B cell (primary cell): ENCODE results near the gene LSS. TPM values are rescaled to one million over a fixed set of nuclear protein-coding genes. Genes with fewer than 3 reads are reported as not detected.

ENCODE experiments used
- ATAC-seq: fragments of 200-7000 bp; cut with Tn5 transposase; one replicate; pipeline ENCODE4 v1.10.0; 2021; ENCODE audit warnings: low read depth, mild to moderate bottlenecking, moderate number of reproducible peaks, moderate library complexity
- CTCF ChIA-PET: fragments of 350-600 bp; sonication (Branson Sonifier 250); formaldehyde crosslinking; loops from one replicate; lab custom pipeline; 2021; ENCODE audit warnings: antibody characterized with exemption, inconsistent platforms; lab: Charles Lee
- POLR2A ChIA-PET: fragments of 350-600 bp; sonication (Branson Sonifier 250); formaldehyde crosslinking; loops from one replicate; lab custom pipeline; 2021; ENCODE audit warnings: antibody characterized with exemption; lab: Charles Lee
- DNase-seq: peaks from one replicate; pipeline ENCODE4 v3.0.0; 2013
- H2AFZ ChIP-seq: 2 replicates; pipeline ENCODE4 v1.6.1; 2012; ENCODE audit warnings: mild to moderate bottlenecking, low read depth, low read length; ENCODE audit not compliant: insufficient read depth, poor library complexity, severe bottlenecking
- H3K27ac ChIP-seq, 2 donors: 1 replicate in 1 of 2; 2 replicates in 1 of 2; pipeline ENCODE4 v1.5.1; 2012 to 2013; ENCODE audit warnings: low read length in 2 of 2, mild to moderate bottlenecking in 2 of 2, moderate library complexity in 1 of 2
- H3K27me3 ChIP-seq, 4 experiments: fragments of 200-600 bp in 1 of 4; sonication (generic) in 1 of 4; replicated peaks in 1 of 4; 1 replicate in 2 of 4; 2 replicates in 2 of 4; pipeline versions ENCODE4 v1.6.1 to v1.7.0; 2013 to 2016; ENCODE audit warnings: low read length in 3 of 4, mild to moderate bottlenecking in 2 of 4, mixed read lengths in 1 of 4, moderate library complexity in 1 of 4; ENCODE audit not compliant: insufficient read depth in 4 of 4, control insufficient read depth in 3 of 4; ENCODE audit errors: control extremely low read depth in 1 of 4
- H3K36me3 ChIP-seq, 2 experiments: replicated peaks in 1 of 2; 1 replicate in 1 of 2; 2 replicates in 1 of 2; pipeline versions ENCODE4 v1.6.1 to v1.7.1; 2013; ENCODE audit warnings: low read length in 1 of 2; ENCODE audit not compliant: insufficient read depth in 2 of 2, control insufficient read depth in 1 of 2; ENCODE audit errors: control extremely low read depth in 1 of 2, extremely low read depth in 1 of 2
- H3K4me1 ChIP-seq, 2 donors: fragments of 200-600 bp in 1 of 2; sonication (generic) in 1 of 2; 1 replicate in 1 of 2; 2 replicates in 1 of 2; pipeline versions ENCODE4 v1.5.1 to v1.6.1; 2013 to 2017; ENCODE audit warnings: low read length in 2 of 2; ENCODE audit not compliant: control insufficient read depth in 2 of 2, insufficient read depth in 2 of 2
- H3K4me2 ChIP-seq: replicated peaks from 2 replicates; pipeline ENCODE3; 2012; ENCODE audit warnings: mild to moderate bottlenecking, low read depth, low read length; ENCODE audit not compliant: poor library complexity, severe bottlenecking
- H3K4me3 ChIP-seq, 5 experiments: fragments of 200-600 bp in 1 of 5; sonication (generic) in 1 of 5; 1 replicate in 3 of 5; 2 replicates in 2 of 5; pipeline versions ENCODE4 v1.5.1 to v1.7.0; 2011 to 2016; ENCODE audit warnings: low read length in 4 of 5, mild to moderate bottlenecking in 4 of 5, low read depth in 2 of 5, control low read depth in 1 of 5, moderate library complexity in 1 of 5; ENCODE audit not compliant: insufficient read depth in 1 of 5; ENCODE audit errors: control extremely low read depth in 1 of 5, extremely low read depth in 1 of 5
- H3K79me2 ChIP-seq: fragments of 200-600 bp; sonication (generic); one replicate; pipeline ENCODE4 v1.6.0; 2016; ENCODE audit warnings: low read length; ENCODE audit not compliant: control insufficient read depth, insufficient read depth
- H3K9ac ChIP-seq: fragments of 200-600 bp; sonication (generic); 2 replicates; pipeline ENCODE4 v1.6.1; 2017; ENCODE audit warnings: mild to moderate bottlenecking, low read length, moderate library complexity
- H3K9me3 ChIP-seq, 3 donors: one replicate each; pipeline versions ENCODE4 v1.6.1 to v1.7.1; 2013; ENCODE audit warnings: low read length in 2 of 3; ENCODE audit not compliant: control insufficient read depth in 2 of 3, insufficient read depth in 1 of 3; ENCODE audit errors: control extremely low read depth in 1 of 3
- H4K20me1 ChIP-seq: 2 replicates; pipeline ENCODE4 v1.6.0; 2012; ENCODE audit warnings: mild to moderate bottlenecking, low read length; ENCODE audit not compliant: insufficient read depth, control insufficient read depth, poor library complexity, severe bottlenecking
- H3K27ac Mint-ChIP-seq: one replicate; pipeline ENCODE4 v1.8.0; 2021; ENCODE audit warnings: mixed read lengths
- H3K27me3 Mint-ChIP-seq: one replicate; pipeline ENCODE4 v1.8.0; 2021; ENCODE audit warnings: mixed read lengths
- H3K4me1 Mint-ChIP-seq: one replicate; pipeline ENCODE4 v1.8.0; 2021; ENCODE audit warnings: mixed read lengths
- H3K4me3 Mint-ChIP-seq: one replicate; pipeline ENCODE4 v1.8.0; 2021; ENCODE audit warnings: mixed read lengths
- H3K9me3 Mint-ChIP-seq: one replicate; pipeline ENCODE4 v1.8.0; 2022; ENCODE audit warnings: mixed read lengths; ENCODE audit not compliant: insufficient read depth
- CTCF ChIP-seq: fragments of 200-600 bp; IDR thresholded peaks from one replicate; pipeline ENCODE4 v1.8.0; 2022; ENCODE audit warnings: antibody characterized with exemption, mild to moderate bottlenecking
- EZH2 ChIP-seq: IDR thresholded peaks from 2 replicates; pipeline ENCODE4 v1.6.1; 2012; ENCODE audit warnings: borderline replicate concordance, low read depth, mild to moderate bottlenecking, moderate library complexity, low read length; ENCODE audit not compliant: insufficient read depth, poor library complexity, severe bottlenecking
- WGBS: methylation state at CpG from one replicate; pipeline ENCODE4 v1.1.5; 2013; ENCODE audit warnings: missing lambda C conversion rate; ENCODE audit not compliant: insufficient coverage; 5-methylcytosine and 5-hydroxymethylcytosine counted together
- intact Hi-C: fragments of 100-400 bp; cut with micrococcal nuclease; formaldehyde crosslinking; loops from one replicate; pipeline ENCODE4 v1.10.0; 2022
- polyA plus RNA-seq: library from polyadenylated mRNA; depleted of rRNA; stranded (reverse); fragments of >200 nt; gene quantifications from 2 replicates; pipeline ENCODE4 v1.2.3, GENCODE V29; 2012
- total RNA-seq, 2 donors: library from RNA; stranded (reverse); fragments of 120-200 nt in 1 of 2; gene quantifications; 1 replicate in 1 of 2; 2 replicates in 1 of 2; pipeline versions ENCODE4 v1.2.3 to v1.2.4, GENCODE V29; 2013 to 2022

Gene LSS
- total and polyA plus RNA-seq, 2 donors (not counting 1 experiment from before 2014, with no cell fraction given), result 30.2 to 58.1 TPM

DNA sequence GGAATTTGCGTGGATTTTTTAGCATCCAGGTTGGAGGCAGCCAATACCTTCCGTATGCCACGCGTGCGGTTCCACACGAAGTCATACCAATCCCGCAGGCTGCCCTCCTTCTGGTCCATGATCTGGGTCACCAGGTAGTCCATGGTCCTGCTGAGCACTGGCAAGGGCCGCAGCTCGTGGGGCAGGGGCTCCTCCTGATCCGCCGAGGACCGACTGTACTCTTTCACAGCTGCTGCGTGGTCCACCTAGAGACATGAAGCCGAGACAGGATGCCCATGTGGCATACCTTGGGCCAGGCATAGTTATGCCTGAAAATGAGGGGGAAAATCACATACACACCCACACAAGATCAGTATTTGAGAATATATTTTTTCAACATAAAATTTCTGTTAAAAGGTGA lies 44.8 kb upstream of the LSS start:
- Histone ChIP-seq H3K79me2 (peaks cover 7% of the 10 kb centered on the region), H3K27me3 (no peaks in the 10 kb centered on the region), H3K36me3 (peaks cover 24 to 82% of the 10 kb centered on the region in 2 experiments), H3K9me3 (no peaks in the 10 kb centered on the region), H3K4me1 (no peaks in the 10 kb centered on the region), H3K9ac (no peak overlapping the region), H3K27ac (no peak overlapping the region), H3K4me3 (no peak overlapping the region), H2AFZ (no peak overlapping the region), H3K4me2 (no peak overlapping the region), H4K20me1 (peaks cover 10% of the 10 kb centered on the region)
- ATAC-seq (no peak), DNase-seq (no peak)
- TF ChIP-seq CTCF (no peak), EZH2 (no peak)
- no peak overlapping the region for H3K27ac Mint-ChIP-seq
- H3K4me3 Mint-ChIP-seq, result no peak overlapping the region
- no peaks in the 10 kb centered on the region for H3K27me3 Mint-ChIP-seq
- H3K9me3 Mint-ChIP-seq, result no peaks in the 10 kb centered on the region
- 99% methylated on average over 12 of the region's 14 CpGs for WGBS
- ChIA-PET CTCF (no interaction called here), POLR2A (no interaction called here)
- H3K4me1 Mint-ChIP-seq, result no peaks in the 10 kb centered on the region
- intact Hi-C loops, result no loop called here

GRCh38 chr21:46269466-46269865 lies 40.9 kb upstream of the LSS start:
- Histone ChIP-seq H3K27ac (no peak overlapping the region), H3K4me1 (no peaks in the 10 kb centered on the region), H3K27me3 (no peaks in the 10 kb centered on the region), H4K20me1 (peaks cover 10% of the 10 kb centered on the region), H3K9ac (no peak overlapping the region), H3K4me2 (no peak overlapping the region), H3K9me3 (no peaks in the 10 kb centered on the region), H2AFZ (no peak overlapping the region), H3K79me2 (no peaks in the 10 kb centered on the region), H3K4me3 (no peak overlapping the region), H3K36me3 (peaks cover 17 to 89% of the 10 kb centered on the region in 2 experiments)
- intact Hi-C loops, result no loop called here
- H3K4me1 Mint-ChIP-seq, result no peaks in the 10 kb centered on the region
- H3K9me3 Mint-ChIP-seq, result no peaks in the 10 kb centered on the region
- no peaks in the 10 kb centered on the region for H3K27me3 Mint-ChIP-seq
- ATAC-seq (no peak), DNase-seq (no peak)
- no peak overlapping the region for H3K4me3 Mint-ChIP-seq
- no peak for TF ChIP-seq EZH2
- TF ChIP-seq CTCF, result no peak
- 99% methylated on average over 10 of the region's 10 CpGs for WGBS
- POLR2A ChIA-PET, result no interaction called here
- CTCF ChIA-PET, result no interaction called here
- no peak overlapping the region for H3K27ac Mint-ChIP-seq
